Small intestine (tissue), 4 donors: ENCODE measurements around the gene S100A4. TPM values are rescaled to one million over a fixed set of nuclear protein-coding genes. Genes with fewer than 3 reads are reported as not detected.

ENCODE experiments used
- polyA plus RNA-seq, 4 donors: library from polyadenylated mRNA; stranded (reverse) in 3 of 4; unstranded in 1 of 4; fragments of 200-250 nt in 3 of 4; fragments of 120-200 nt in 1 of 4; gene quantifications; one replicate each; pipeline versions ENCODE4 v1.2.1 to v1.2.3, GENCODE V29; 2013
- donor health status: healthy with polysubstance abuse.
- donor health status: Bipolar disorder and iron deficiency.
- donor health status: healthy.

The S100A4 gene
- polyA plus RNA-seq, 4 donors, result 7.6 to 230 (median 78.7) TPM

Other genes starting within 250 kb of the S100A4 start
- gene PGLYRP3, start 232.9 kb downstream of the S100A4 start, polyA plus RNA-seq, result under 1 TPM in 1 of 4 donors, not detected in 3; 0.07 TPM
- gene PGLYRP4, start 197.0 kb downstream of the S100A4 start, polyA plus RNA-seq, result under 1 TPM in 2 of 4 donors, not detected in 2; 0.18 to 0.33 TPM
- 100 to 1,000 TPM in 2 of 4 donors, 10 to 100 TPM in 2; 57.0 to 509 (median 97.5) TPM for gene S100A9, start 188.0 kb downstream of the S100A4 start, polyA plus RNA-seq
- gene S100A12, start 170.2 kb downstream of the S100A4 start, polyA plus RNA-seq, result 1 to 10 TPM in 2 of 4 donors, under 1 TPM in 1, not detected in 1; 0.85 to 6.7 (median 2.8) TPM
- gene S100A8, start 154.7 kb downstream of the S100A4 start, polyA plus RNA-seq, result 100 to 1,000 TPM in 2 of 4 donors, 10 to 100 TPM in 2; 10.2 to 208 (median 86.3) TPM
- gene S100A7A, start 129.3 kb downstream of the S100A4 start, polyA plus RNA-seq, result not detected
- gene S100A7, start 85.2 kb downstream of the S100A4 start, polyA plus RNA-seq, result not detected
- 1,000 to 10,000 TPM in 3 of 4 donors, 100 to 1,000 TPM in 1; 313 to 4,929 (median 1,988) TPM for gene S100A6, start 9.8 kb downstream of the S100A4 start, polyA plus RNA-seq
- gene S100A5, start 4.9 kb downstream of the S100A4 start, polyA plus RNA-seq, result under 1 TPM in 1 of 4 donors, not detected in 3; 0.18 TPM
- 1 to 10 TPM in 2 of 4 donors, under 1 TPM in 1, not detected in 1; 0.06 to 4.3 (median 2.1) TPM for gene S100A3, start 3.5 kb upstream of the S100A4 start, polyA plus RNA-seq
- 1 to 10 TPM in 3 of 4 donors, under 1 TPM in 1; 0.43 to 9.8 (median 4.5) TPM for gene S100A2, start 20.0 kb upstream of the S100A4 start, polyA plus RNA-seq
- gene S100A16, start 67.3 kb upstream of the S100A4 start, polyA plus RNA-seq, result 100 to 1,000 TPM; 122 to 389 (median 315) TPM
- gene S100A14, start 70.5 kb upstream of the S100A4 start, polyA plus RNA-seq, result 100 to 1,000 TPM; 356 to 952 (median 630) TPM
- gene S100A13, start 81.7 kb upstream of the S100A4 start, polyA plus RNA-seq, result 100 to 1,000 TPM in 2 of 4 donors, 10 to 100 TPM in 2; 50.1 to 132 (median 83.1) TPM
- 10 to 100 TPM in 1 of 4 donors, 1 to 10 TPM in 3; 2.7 to 13.5 (median 3.5) TPM for gene S100A1, start 82.6 kb upstream of the S100A4 start, polyA plus RNA-seq
- 10 to 100 TPM; 40.3 to 98.4 (median 49.4) TPM for gene CHTOP, start 88.3 kb upstream of the S100A4 start, polyA plus RNA-seq
- gene SNAPIN, start 112.9 kb upstream of the S100A4 start, polyA plus RNA-seq, result 10 to 100 TPM; 23.9 to 29.2 (median 26.5) TPM
- 100 to 1,000 TPM in 2 of 4 donors, 10 to 100 TPM in 2; 58.1 to 145 (median 109) TPM for gene ILF2, start 125.2 kb upstream of the S100A4 start, polyA plus RNA-seq
- 10 to 100 TPM in 1 of 4 donors, 1 to 10 TPM in 1, under 1 TPM in 2; 0.22 to 18.1 (median 1.4) TPM for gene NPR1, start 132.9 kb upstream of the S100A4 start, polyA plus RNA-seq
- 10 to 100 TPM; 14.9 to 52.6 (median 22.6) TPM for gene INTS3, start 182.2 kb upstream of the S100A4 start, polyA plus RNA-seq
- gene SLC27A3, start 229.6 kb upstream of the S100A4 start, polyA plus RNA-seq, result 10 to 100 TPM in 2 of 4 donors, 1 to 10 TPM in 2; 5.4 to 50.4 (median 16.9) TPM